GM21390 (cell line): ENCODE results near the gene ASCC2.
A peak's percentile ranks its signal among the peaks of the same experiment; 100 is the strongest.

Experiments
- ATAC-seq: cut with Tn5 transposase; IDR thresholded peaks from one replicate; pipeline ENCODE4 v1.9.1; 2021; ENCODE audit not compliant: unreplicated experiment

The ASCC2 gene

DNA sequence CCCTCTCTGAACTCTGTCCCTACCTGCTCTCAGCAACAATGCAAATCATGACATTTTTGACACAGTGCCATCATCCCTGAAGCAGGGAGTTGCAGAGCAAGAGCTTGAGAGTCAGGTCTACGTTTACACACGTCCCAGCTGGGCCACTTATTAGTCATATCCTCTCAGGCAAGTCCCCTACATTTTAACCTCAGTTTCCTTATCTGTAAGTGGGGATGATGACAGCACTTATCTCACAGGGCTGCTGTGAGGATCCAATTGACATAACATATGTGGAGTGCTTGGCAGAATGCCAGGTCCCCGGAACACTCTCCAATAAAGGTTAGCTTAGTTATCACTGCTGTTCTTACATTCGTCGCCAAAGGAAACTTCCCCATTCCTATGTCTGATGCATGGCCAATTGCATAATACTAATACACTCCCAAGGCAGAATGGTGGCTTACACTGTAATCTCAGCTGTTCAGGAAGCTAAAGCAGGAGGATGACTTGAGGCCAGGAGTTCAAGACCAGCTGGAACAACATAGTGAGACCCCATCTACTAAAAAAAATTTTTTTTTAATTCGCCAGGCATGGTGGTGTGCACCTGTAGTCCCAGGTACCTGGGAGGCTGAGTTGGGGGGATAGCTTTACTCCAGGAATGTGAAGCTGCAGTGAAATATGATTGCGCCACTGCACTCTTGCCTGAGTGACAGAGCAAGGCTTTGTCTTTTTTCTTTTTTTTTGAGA is 16.6 kb downstream of the ASCC2 start:
- ATAC-seq: peak; percentile 78

DNA sequence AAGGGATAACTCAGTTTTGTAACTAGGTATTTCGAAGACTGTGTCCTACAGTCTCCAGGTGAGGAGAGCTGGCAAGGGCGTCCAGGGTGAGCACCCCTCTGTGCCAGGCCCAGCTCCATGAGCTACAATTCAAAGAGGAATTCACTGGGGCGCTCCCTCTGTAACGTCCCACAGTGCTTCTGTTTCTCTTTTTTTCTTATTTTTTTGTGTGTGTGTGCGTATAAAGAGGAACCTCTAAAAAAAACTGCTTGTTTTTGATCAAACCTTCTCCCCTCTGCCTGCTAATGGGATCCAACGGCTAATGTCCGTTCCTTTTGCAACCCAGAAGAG is 17.1 kb downstream of the ASCC2 start:
- no peak for ATAC-seq

DNA sequence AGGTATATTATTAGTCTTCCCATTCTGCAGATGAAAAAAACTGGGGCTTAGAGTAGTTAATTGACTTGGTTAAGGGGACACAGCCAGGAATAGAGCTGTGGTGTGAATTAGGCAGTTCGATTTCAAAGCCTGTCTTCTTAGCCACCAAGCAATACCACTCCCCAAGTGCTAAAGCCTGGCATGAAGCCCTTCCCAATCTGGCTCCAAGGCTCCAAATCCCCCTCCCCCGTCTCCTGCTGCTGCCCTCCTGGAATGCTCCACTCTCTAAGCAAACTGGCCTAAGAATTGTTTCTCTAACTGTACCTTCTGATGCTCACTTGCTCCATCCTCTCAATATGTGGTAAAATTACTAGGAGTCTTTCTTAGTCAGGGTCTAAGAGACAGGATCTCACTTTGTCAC is 18.6 kb downstream of the ASCC2 start:
- ATAC-seq: no peak

DNA sequence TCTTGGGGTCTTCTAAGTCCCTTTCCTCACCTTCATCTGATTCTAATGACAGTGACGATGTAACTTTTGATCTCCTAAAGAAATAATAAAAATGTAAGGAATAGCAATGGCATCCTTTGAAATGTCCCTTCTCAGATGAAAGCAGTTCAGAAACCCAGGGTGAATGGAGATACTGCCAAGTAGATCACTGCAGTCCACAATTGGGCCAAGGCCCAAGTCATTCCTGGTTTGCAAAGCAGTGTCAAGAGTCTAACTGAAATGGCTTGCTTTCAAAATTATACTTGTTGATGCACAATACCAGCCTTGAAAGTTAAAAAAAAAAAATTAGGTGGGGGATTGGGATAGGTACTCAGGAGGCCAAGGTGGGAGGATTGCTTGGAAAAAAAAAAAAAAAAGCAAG is 20.4 kb downstream of the ASCC2 start:
- ATAC-seq: no peak

DNA sequence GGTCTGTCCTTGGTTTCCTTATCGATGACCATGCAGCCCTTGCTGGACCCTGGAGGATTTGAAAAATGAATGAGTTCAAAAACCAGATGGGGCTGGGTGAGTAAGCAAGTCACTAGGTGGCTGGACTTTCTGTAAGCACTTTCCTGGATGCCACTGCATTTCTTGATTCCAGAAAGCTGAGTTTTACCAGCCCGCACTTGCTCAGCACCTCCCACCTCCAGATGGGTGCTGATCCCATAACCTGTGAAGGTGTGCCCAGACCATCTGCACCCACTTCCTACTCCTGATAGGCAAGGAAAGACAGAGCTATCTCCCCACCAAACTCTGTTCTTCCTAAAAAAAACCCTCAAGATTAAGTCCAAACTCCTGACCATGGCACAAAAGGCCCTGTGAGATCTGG is 21.1 kb downstream of the ASCC2 start:
- no peak for ATAC-seq

DNA sequence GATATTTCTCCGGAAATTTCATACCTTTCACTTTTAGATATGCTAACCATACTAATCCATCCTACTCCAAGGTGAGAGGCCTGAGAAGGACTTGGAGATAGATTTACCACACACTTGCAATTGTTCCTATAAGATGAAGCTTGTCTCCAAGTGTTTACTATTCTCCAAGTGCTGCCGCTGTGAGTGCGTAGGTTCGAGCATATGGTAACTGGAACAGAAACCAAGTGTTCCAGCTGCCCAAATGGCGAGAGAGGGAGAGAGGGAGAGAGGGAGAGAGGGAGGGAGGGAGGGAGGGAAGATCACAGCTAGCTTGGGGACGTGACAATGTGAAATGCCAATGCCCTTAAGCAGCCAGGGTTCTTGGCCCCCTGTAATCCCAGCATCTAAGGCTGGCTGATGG is 21.5 kb downstream of the ASCC2 start:
- no peak for ATAC-seq

DNA sequence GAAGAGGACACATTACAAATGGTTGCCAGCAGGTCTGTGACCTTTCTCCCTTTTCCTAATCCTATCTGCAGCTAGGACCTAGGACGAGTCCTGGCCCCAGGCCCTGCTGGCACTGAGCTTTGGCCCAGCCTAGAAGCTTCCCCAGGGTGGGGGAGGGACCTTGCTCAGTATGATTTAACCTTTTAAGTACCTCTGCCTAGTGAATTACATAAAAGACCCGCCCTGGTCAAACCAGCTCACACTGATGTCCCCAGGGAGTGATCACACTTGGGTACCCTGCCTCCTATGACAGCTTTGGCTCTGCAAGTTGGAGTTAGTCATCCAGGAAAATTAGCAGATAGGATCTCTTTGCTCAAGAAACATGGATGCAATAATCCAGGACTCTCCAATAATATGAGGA is 21.9 kb downstream of the ASCC2 start:
- no peak for ATAC-seq

DNA sequence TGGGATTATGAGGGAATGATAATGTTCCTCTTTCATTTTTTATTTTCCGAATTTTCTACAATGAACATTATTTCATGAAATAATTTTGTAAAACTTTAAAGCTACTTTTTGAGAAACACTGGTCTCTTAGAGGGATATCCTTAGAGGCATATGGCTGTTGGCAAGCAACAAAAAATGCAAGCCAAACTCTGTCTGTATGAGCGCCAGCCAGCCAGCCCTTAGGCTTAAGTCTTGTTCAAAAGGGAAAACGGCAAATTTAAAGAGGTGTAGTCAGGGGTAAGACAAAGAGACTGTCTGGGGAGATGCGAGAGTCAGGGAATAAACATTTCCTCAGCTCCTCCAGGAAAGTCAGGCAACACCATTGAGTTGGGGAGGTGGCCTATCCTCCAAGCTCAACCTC is 22.5 kb downstream of the ASCC2 start:
- ATAC-seq: no peak

DNA sequence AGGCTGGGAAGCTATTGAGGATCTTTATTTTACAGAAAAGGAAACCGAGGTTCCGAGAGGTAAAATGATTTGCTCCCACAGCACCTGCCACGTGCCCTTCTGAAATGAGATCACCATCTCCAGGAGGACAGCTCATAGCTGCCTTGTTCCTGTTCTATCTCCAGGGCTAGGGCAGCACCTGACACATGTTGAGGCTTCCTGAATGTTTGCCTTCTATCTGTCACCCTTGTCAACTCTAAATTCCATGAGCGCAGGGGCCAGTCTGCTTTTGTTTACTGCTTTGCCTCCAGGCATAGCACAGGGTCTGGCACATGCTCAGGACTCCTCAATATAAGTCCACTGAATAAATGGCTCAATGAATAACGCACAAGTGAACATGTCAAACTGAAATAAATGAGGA is 24.1 kb downstream of the ASCC2 start:
- ATAC-seq: no peak

DNA sequence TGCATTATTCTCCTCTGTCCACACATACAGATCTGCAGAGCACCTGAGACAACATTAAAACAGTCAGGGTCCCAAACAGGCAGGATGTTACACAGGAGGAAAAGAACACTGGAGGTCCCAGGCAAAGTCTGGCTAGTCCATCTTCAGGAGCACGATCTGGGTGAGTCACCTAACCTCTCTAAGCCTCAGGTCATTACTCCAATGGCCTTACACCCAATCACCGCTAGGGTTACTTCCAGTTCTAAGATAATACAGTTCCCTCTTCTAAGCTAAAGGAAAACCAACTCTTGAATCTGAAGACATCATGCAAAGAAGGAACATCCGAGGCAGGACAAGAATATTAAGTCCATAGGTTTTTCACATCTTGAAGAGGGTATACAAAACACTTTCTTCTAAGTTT is 24.5 kb downstream of the ASCC2 start:
- no peak for ATAC-seq

DNA sequence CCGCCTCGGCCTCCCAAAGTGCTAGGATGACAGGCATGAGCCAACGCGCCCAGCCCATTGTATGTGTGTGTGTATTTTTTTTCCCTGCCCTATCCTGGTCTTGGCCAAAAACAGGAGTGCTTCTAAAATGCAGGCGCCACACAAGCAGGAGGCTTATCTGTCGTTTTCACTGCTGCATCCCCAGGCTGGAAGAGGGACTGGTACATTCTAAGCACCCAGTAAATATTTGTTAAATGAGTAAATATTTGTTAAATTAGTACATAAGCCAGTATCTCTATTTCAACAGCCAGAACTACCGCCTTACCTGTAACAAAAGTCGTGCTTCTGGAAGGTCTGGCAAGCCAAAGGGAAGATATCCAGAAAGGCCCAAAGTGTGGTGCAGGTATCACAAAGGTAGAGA is 24.9 kb downstream of the ASCC2 start:
- no peak for ATAC-seq

DNA sequence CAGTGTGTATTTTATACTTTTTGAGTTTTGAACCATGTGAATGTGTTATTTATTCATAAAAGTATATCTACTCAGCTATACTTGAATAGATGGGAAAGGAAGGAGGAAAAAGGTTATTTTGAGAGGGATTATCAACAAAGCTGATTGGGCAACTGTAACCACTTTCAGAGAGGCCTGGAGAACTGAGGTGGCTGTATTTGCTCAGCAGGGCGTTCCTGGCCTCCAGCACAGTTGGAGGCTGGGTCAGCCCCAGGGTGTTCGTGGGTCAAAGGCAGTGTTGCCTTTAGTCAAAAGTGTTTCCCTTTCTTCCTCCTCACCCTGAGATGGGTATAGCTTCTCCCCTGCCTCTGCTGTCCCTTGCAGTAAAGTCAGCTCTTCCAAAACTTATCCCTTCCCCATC is 26.7 kb downstream of the ASCC2 start:
- no peak for ATAC-seq

DNA sequence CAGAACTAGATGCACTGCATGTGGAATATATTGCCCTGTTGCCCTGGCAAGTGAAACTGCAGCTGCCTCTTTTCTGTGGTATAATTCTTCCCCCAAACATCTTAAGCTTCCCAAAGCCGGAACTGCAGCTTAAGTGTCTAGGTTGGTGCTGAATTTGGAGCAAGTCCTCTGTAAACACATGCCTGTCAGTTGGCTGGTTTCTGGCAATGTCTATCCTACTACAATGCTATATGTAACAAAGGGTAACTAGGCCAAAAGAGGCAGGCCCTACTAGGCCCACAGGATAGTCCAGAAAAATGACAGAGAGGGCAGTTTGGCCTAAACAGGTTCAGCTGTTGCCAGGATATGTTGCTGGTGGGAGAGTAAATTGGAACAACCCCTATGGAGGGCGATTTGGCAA is 27.9 kb downstream of the ASCC2 start:
- ATAC-seq: no peak

DNA sequence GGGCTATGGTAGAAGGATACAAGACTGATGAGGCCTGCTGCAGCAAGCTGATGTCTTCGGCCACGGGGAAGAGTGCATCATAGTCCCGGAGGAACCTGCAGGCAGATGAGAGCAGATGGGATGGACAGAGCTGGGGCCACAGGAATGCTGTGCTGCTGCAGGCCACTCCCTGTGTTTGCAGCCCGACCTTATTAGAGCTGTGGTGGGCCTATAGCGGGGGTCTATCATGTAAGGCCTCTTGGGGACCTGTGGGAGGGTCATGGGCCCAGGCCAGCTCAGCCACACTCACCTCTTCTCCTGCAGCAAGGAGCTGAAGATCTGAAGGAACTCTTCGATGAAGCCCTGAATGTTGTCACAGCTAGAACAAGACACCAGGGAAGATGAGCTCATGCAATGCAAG is 31.9 kb downstream of the ASCC2 start:
- no peak for ATAC-seq

DNA sequence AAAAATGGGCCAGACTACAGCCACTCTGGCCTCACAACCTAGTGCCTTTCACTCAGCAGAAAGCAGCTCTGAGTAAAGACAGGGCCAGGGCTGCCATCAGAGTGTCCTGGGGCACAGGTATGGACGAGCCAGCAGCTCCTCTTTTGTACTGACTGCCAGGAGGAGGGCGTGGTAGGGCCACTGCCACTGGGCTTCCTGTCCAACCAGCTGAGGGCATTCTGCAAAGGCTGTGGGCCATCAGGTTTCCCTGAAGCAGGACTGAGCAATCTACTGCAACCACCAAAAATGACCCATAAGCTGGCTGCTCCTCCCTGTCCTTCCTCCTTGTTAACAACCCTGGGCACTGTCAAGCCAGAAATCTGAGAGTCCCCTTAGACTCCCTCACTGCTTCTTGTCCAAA is 33.1 kb downstream of the ASCC2 start:
- ATAC-seq: no peak

DNA sequence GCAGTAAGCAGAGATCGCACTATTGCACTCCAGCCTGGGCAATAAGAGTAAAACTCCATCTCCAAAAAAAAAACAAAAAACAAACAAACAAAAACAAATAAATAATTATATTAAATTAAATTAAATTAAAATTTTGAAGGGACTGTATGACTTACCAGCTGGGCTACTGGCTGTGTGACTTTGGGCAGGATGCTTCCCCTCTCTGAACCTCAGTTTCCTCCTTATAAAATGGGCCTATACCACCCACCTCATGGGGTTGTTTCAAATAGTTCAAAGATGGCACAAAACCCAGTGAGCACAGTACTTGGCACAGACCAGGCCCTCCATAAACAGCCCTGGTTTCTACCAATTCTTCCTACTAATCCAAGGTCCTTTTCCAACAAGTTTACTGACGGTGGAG is 34.9 kb downstream of the ASCC2 start:
- ATAC-seq: no peak

DNA sequence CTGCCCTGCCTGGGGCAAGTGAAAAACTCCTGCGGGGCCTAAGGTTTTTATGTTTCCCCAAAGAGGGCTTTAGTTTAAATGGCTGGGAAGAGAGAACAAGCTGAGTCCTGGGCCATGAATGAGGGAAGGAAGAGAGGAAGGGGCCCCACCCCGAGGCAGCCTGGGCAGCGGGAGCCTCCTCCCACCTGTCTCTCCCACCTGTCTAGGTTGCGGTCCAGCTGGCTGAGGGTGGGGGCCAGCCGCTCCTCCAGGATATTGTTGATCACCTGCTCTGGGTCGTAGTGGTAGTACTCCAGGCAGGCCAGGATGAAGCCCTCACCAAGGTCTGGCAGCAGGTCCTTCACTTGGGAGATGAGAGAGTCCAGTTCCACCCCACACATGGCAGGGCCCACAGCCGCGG is 36.3 kb downstream of the ASCC2 start:
- ATAC-seq: no peak

DNA sequence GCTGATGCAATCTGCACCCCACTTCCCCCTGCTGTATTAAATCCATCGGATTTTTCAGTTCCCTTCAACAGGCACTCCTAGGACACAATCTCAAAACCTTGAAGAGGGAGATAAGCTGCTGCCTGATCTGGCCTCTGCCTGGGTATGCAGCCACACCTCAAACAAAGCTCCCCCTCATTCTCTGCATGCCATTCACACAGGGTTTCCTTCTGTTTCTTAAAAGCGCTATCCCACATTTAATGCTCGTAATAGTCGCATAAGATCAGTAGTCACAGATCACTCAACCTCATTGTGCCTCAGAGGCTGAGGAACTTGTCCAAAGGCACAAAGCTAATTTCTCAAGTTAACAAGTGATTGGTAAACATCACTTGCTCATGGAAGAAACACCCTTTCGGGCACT is 36.9 kb downstream of the ASCC2 start:
- ATAC-seq: no peak

DNA sequence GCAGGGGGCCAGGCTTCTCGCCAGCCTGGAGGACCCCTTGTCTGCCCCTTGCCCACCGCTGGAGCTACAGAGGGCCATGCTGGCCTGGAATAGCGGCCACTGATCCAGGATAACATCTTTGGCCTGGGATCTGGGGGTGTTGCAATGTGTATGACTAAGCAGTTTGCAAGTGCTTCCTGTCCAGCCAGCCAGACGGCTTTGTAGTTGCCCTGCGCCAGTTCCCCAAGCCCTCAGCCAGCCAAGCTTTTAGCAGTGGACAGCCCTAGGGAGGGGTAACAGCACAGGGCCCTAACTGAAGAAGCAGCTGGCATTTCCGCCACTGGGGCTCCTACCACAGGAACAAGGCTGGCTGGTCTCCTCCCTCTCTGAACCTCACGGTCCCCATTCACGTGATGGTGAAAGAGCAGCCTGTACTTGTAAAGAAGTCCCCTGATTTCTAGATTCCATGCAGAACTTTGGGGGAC is 38.8 kb downstream of the ASCC2 start:
- no peak for ATAC-seq

DNA sequence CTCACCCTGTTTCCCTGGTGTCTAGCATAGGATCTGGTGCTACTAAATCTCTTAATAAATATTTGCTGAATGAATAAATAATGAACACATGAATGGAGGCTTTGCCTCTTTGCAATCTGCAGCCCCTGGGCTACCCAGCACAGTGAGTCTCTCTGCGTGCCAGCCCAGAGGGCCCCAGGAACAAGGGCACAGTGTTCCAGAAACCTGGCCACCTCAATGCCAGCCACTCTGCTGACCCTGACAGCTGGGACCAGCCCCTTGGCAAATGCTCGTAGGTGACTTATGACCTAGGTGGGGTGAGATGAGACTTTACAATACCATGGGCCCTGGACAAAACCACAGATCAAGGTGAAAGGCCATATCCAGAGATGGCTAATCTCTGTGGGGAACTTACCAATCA is 39.3 kb downstream of the ASCC2 start:
- ATAC-seq: no peak

DNA sequence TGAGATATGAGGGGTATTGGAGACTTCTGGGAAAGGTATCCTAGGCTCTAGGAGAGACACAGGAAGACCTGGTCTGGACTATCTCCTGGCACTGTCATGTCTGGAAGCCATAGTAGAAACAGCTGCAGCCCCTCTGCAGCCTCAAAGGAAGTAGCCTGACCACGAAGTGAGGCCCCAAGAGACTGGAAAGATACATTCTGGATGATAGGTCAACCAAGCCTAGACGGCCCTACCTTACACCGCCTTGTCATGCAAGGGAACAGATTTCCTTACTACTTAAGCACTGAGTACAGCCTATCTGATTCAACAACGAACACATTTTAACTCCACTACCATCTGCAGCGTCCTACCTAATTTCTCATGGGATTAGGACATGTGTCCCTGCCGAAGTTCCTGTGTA is 39.8 kb downstream of the ASCC2 start:
- ATAC-seq: no peak

DNA sequence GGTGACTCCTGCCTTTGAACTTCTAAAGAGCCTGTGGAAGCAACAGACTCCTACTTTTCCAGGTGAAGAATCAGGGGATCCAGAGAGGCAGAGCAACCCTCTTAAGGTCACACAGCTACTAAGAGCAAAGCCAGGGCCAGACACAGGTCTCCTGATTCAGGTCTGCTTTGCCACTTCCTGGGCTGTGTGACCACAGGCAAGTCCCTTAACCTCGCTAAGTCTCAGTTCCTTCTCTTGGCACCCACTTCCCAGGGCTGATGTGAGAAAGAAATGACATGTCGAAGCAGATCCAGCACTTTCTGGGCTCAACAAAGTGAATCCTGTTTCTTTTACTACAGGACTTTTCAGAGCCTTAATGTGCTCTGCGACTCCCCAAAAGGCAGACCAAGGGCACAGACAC is 40.7 kb downstream of the ASCC2 start:
- ATAC-seq: no peak

DNA sequence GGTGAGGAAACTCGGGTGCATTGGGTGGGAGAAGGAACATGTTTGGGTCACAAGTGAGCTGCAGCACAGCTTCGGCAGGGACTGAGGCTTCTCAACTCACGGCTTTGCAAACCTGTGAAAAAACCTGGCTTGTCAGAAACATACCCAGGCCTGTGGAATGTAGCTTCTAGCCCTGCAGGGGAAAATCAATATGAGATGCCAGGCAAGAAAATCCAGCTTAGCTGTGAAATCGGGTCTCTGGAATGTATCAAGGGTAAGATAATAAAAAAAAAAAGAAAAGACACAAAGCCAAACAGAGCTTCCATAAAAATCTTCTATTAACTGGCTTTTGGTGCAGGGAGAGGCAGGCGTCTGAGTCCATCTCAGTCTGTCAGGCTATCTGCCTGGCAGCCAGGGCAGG is 42.4 kb downstream of the ASCC2 start:
- no peak for ATAC-seq

DNA sequence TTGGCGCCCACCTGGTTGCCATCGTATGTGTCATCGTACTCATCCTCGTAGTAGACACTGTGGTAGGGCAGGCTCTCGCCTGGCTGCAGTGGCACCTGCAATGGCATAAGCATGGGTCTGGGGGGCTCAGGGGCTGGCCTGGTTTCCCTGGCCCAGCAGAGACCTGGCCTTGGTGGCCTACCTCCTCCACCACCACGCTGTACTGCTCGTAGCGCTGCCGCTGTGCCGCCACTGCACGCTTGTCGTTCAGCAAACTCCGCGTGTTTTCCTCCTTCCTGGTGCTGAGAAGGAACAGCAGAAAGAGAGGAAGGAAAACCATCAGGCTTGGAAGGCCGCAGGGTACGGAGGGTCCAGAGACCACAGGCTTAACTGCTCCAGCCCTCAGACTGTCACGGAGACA is 44.7 kb downstream of the ASCC2 start:
- ATAC-seq: no peak
